Activated CD4-positive, alpha-beta T cell treated with anti-CD3 and anti-CD28 coated beads, Interleukin-2, Interleukin-6, amounts not matched to agents 100 ng/mL and 50 ng/mL, durations not matched to agents 16 hours and 8 hours (primary cell): ENCODE results near the gene FAM13A.
"Not testable (repeated sequence)": the region's sequence is repeated elsewhere in the genome, so short reads cannot be mapped to it uniquely, and the experiment has no call there.

Source experiments
- DNase-seq: peaks from one replicate; pipeline ENCODE4 v3.0.0-alpha.2; 2020

The FAM13A gene

GRCh38 chr4:88892646-88893045 is 164.3 kb downstream of the FAM13A start:
- no peak for DNase-seq

- no peak for DNase-seq
Observed at GRCh38 chr4:88891636-88892035, 165.3 kb downstream of the FAM13A start.

- DNase-seq: not testable (repeated sequence)
Observed at GRCh38 chr4:88887409-88887808, 169.6 kb downstream of the FAM13A start.

GRCh38 chr4:88881227-88881569 is 175.8 kb downstream of the FAM13A start:
- DNase-seq: no peak

GRCh38 chr4:88880501-88881226 is 176.3 kb downstream of the FAM13A start:
- no peak for DNase-seq

GRCh38 chr4:88879991-88880390 is 177.0 kb downstream of the FAM13A start:
- DNase-seq: no peak

GRCh38 chr4:88878642-88879041 is 178.3 kb downstream of the FAM13A start:
- DNase-seq: no peak

- no peak for DNase-seq
Observed at GRCh38 chr4:88870428-88870827, 186.6 kb downstream of the FAM13A start.

- DNase-seq: no peak
Observed at GRCh38 chr4:88868510-88868909, 188.5 kb downstream of the FAM13A start.

GRCh38 chr4:88866862-88867550 is 190.0 kb downstream of the FAM13A start:
- no peak for DNase-seq

GRCh38 chr4:88865466-88865865 is 191.5 kb downstream of the FAM13A start:
- DNase-seq: no peak

GRCh38 chr4:88865046-88865445 is 191.9 kb downstream of the FAM13A start:
- DNase-seq: no peak

GRCh38 chr4:88860586-88860985 is 196.4 kb downstream of the FAM13A start:
- no peak for DNase-seq

GRCh38 chr4:88859191-88859812 is 197.7 kb downstream of the FAM13A start:
- no peak for DNase-seq

- DNase-seq: no peak
Observed at GRCh38 chr4:88858752-88859151, 198.2 kb downstream of the FAM13A start.

- no peak for DNase-seq
Observed at GRCh38 chr4:88857588-88857987, 199.4 kb downstream of the FAM13A start.

GRCh38 chr4:88854481-88854880 is 202.5 kb downstream of the FAM13A start:
- DNase-seq: no peak

GRCh38 chr4:88853583-88853982 is 203.4 kb downstream of the FAM13A start:
- not testable (repeated sequence) for DNase-seq

- no peak for DNase-seq
Observed at GRCh38 chr4:88846206-88846790, 210.7 kb downstream of the FAM13A start.

- no peak for DNase-seq
Observed at GRCh38 chr4:88843067-88843685, 213.8 kb downstream of the FAM13A start.

GRCh38 chr4:88841635-88842034 is 215.3 kb downstream of the FAM13A start:
- DNase-seq: no peak

- DNase-seq: no peak
Observed at GRCh38 chr4:88836216-88836615, 220.8 kb downstream of the FAM13A start.

GRCh38 chr4:88831031-88831430 is 226.0 kb downstream of the FAM13A start:
- no peak for DNase-seq
